HEK293 (cell line): ENCODE data around the gene BCDIN3D.

Experiments used
- CTCF ChIA-PET: fragments of 350-600 bp; formaldehyde crosslinking; extraction: SDS; loops from one replicate; lab custom pipeline; 2021; ENCODE audit warnings: antibody characterized with exemption; lab: Yijun Ruan, JAX
- POLR2A ChIA-PET: fragments of 300-600 bp; formaldehyde crosslinking; extraction: SDS; loops from one replicate; lab custom pipeline; 2020; ENCODE audit warnings: antibody characterized with exemption, inconsistent platforms; lab: Yijun Ruan, JAX
- H3K27ac ChIP-seq: fragments of 200-500 bp; sonication (Bioruptor generic); 2 replicates; pipeline ENCODE4 v1.5.1; 2014; ENCODE audit warnings: low read depth, low read length, control low read depth, inconsistent platforms; ENCODE audit errors: extremely low read depth
- H3K36me3 ChIP-seq, 2 experiments: fragments of 200-500 bp in 1 of 2; sonication (Bioruptor generic) in 1 of 2; 1 replicate in 1 of 2; 2 replicates in 1 of 2; pipeline ENCODE4 v1.5.1; 2014 to 2017; ENCODE audit warnings: inconsistent platforms in 2 of 2, low read length in 2 of 2; ENCODE audit not compliant: control insufficient read depth in 2 of 2, insufficient read depth in 1 of 2
- H3K4me1 ChIP-seq: fragments of 200-500 bp; sonication (Bioruptor generic); 2 replicates; pipeline ENCODE4 v1.5.1; 2014; ENCODE audit warnings: mild to moderate bottlenecking, low read length, inconsistent platforms; ENCODE audit not compliant: control insufficient read depth, insufficient read depth
- H3K4me3 ChIP-seq: 2 replicates; pipeline ENCODE4 v1.5.1; 2011; ENCODE audit warnings: low read depth, mild to moderate bottlenecking, control low read depth, low read length, moderate library complexity
- H3K9me3 ChIP-seq: fragments of 200-500 bp; sonication (Bioruptor generic); 2 replicates; pipeline ENCODE4 v1.5.1; 2014; ENCODE audit warnings: low read depth, low read length, inconsistent platforms; ENCODE audit not compliant: control insufficient read depth, insufficient read depth
- KLF8 ChIP-seq: fragments of 450-650 bp; formaldehyde crosslinking; IDR thresholded peaks from 2 replicates; pipeline ENCODE4 v1.5.1; 2016; ENCODE audit warnings: missing biosample characterization, missing genetic modification characterization
- WT1 ChIP-seq: fragments of 450-650 bp; formaldehyde crosslinking; IDR thresholded peaks from 2 replicates; pipeline ENCODE4 v1.5.1; 2016; ENCODE audit warnings: missing biosample characterization, missing genetic modification characterization
- ZBTB21 ChIP-seq: fragments of 450-650 bp; formaldehyde crosslinking; IDR thresholded peaks from 2 replicates; pipeline ENCODE4 v1.5.1; 2017; ENCODE audit warnings: missing biosample characterization, missing genetic modification characterization
- ZIC2 ChIP-seq: fragments of 450-650 bp; formaldehyde crosslinking; IDR thresholded peaks from 2 replicates; pipeline ENCODE4 v1.5.1; 2016; ENCODE audit warnings: missing biosample characterization, missing genetic modification characterization
- ZNF132 ChIP-seq: fragments of 450-650 bp; formaldehyde crosslinking; IDR thresholded peaks from 2 replicates; pipeline ENCODE4 v1.5.1; 2017; ENCODE audit warnings: missing biosample characterization, missing genetic modification characterization, borderline replicate concordance
- ZNF148 ChIP-seq: fragments of 450-650 bp; formaldehyde crosslinking; IDR thresholded peaks from 2 replicates; pipeline ENCODE4 v1.5.0; 2017; ENCODE audit warnings: missing biosample characterization, missing genetic modification characterization, borderline replicate concordance
- ZNF157 ChIP-seq: fragments of 450-650 bp; formaldehyde crosslinking; IDR thresholded peaks from 2 replicates; pipeline ENCODE4 v1.5.1; 2016; ENCODE audit warnings: missing biosample characterization, missing genetic modification characterization
- ZNF174 ChIP-seq: fragments of 450-650 bp; formaldehyde crosslinking; IDR thresholded peaks from 2 replicates; pipeline ENCODE4 v1.5.0; 2017; ENCODE audit warnings: missing biosample characterization, mild to moderate bottlenecking, missing genetic modification characterization
- ZNF221 ChIP-seq: fragments of 450-650 bp; formaldehyde crosslinking; IDR thresholded peaks from 2 replicates; pipeline ENCODE4 v1.5.1; 2017; ENCODE audit warnings: missing biosample characterization, missing genetic modification characterization, borderline replicate concordance
- ZNF366 ChIP-seq: fragments of 450-650 bp; formaldehyde crosslinking; conservative IDR thresholded peaks from 2 replicates; pipeline ENCODE4 v1.5.1; 2016; ENCODE audit warnings: missing biosample characterization, missing genetic modification characterization
- ZNF48 ChIP-seq: fragments of 450-650 bp; formaldehyde crosslinking; IDR thresholded peaks from 2 replicates; pipeline ENCODE4 v1.5.1; 2016; ENCODE audit warnings: missing biosample characterization, missing genetic modification characterization
- ZNF529 ChIP-seq: fragments of 450-650 bp; formaldehyde crosslinking; IDR thresholded peaks from 2 replicates; pipeline ENCODE4 v1.5.1; 2017; ENCODE audit warnings: missing genetic modification characterization, missing biosample characterization; ENCODE audit not compliant: insufficient replicate concordance
- ZNF548 ChIP-seq: fragments of 450-650 bp; formaldehyde crosslinking; IDR thresholded peaks from 2 replicates; pipeline ENCODE4 v1.5.1; 2016; ENCODE audit warnings: missing biosample characterization, missing genetic modification characterization
- ZNF596 ChIP-seq: fragments of 450-650 bp; IDR thresholded peaks from 2 replicates; pipeline ENCODE4 v1.5.0; 2018; ENCODE audit warnings: missing biosample characterization, mild to moderate bottlenecking, missing genetic modification characterization, moderate library complexity
- ZNF629 ChIP-seq: fragments of 450-650 bp; formaldehyde crosslinking; IDR thresholded peaks from 2 replicates; pipeline ENCODE4 v1.5.1; 2017; ENCODE audit warnings: missing biosample characterization, missing genetic modification characterization
- ZNF654 ChIP-seq: fragments of 450-650 bp; formaldehyde crosslinking; IDR thresholded peaks from 2 replicates; pipeline ENCODE4 v1.5.1; 2016; ENCODE audit warnings: low read depth, missing biosample characterization, missing genetic modification characterization
- ZNF707 ChIP-seq: fragments of 450-650 bp; formaldehyde crosslinking; IDR thresholded peaks from 2 replicates; pipeline ENCODE4 v1.5.1; 2016; ENCODE audit warnings: missing biosample characterization, missing genetic modification characterization
- ZNF76 ChIP-seq: fragments of 450-650 bp; formaldehyde crosslinking; IDR thresholded peaks from 2 replicates; pipeline ENCODE4; 2016; ENCODE audit warnings: low read depth, missing biosample characterization, missing genetic modification characterization, borderline replicate concordance
- ZNF830 ChIP-seq: fragments of 450-650 bp; IDR thresholded peaks from 2 replicates; pipeline ENCODE4 v1.5.0; 2018; ENCODE audit warnings: missing biosample characterization, missing genetic modification characterization, low read depth, mild to moderate bottlenecking, moderate library complexity
- ZNF843 ChIP-seq: fragments of 450-650 bp; formaldehyde crosslinking; IDR thresholded peaks from 2 replicates; pipeline ENCODE4 v1.5.1; 2016; ENCODE audit warnings: missing biosample characterization, missing genetic modification characterization
- ZSCAN30 ChIP-seq: fragments of 450-650 bp; IDR thresholded peaks from 2 replicates; pipeline ENCODE4 v1.5.1; 2018; ENCODE audit warnings: missing biosample characterization, mild to moderate bottlenecking, missing genetic modification characterization, moderate library complexity
- TF ChIP-seq, protein P1 (sequence below): fragments of 450-650 bp; formaldehyde crosslinking; IDR thresholded peaks from 2 replicates; pipeline ENCODE4 v1.5.1; 2016; ENCODE audit warnings: missing biosample characterization, missing genetic modification characterization
- TF ChIP-seq, protein P2 (sequence below): fragments of 450-650 bp; formaldehyde crosslinking; IDR thresholded peaks from 2 replicates; pipeline ENCODE4 v1.5.1; 2016; ENCODE audit warnings: missing biosample characterization, missing genetic modification characterization

Gene BCDIN3D

DNA sequence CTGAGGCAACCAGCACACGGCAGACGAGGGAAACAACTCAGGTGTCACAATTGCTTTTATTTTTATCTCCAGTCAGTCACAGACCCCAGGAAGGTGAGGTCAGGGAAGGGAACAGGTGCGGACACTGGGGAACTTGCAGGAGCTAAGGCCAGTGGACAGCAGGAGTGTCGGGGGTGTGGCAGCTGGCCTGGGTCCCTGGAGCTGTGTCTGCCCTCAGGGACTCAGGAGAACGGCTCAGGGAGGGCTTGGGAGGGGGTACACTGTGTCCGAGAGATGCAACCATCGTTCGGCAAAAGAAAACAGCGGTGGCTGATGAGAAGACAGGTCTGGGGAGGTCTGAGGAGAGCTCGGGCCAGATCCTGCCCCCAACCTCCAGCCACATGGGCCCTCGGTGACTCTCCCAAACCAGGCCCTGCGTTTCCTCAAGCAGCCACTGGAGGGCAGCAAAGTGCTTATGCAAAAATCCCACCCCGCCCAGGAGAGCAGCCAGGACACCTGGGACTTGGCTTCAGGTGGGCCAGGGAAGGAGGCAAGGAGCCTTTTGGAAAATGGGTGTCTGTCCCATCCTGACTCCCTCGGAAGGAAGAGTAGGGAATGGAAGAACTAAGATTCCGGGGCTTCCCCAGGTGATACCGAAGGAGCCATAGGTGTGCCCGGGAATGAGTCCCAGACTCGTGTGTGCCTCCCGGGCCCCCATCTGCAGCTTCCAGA lies 24.1 kb upstream of the BCDIN3D start (continued):
- TF ChIP-seq ZNF707 (tag by site-specific recombination) (no peak), ZNF366 (tag by site-specific recombination) (no peak), ZSCAN30 (0 out of 2 replicates have a peak, but pooled peaks have one; percentile 13), WT1 (tag by site-specific recombination) (no peak)
- TF ChIP-seq, protein P1, sequence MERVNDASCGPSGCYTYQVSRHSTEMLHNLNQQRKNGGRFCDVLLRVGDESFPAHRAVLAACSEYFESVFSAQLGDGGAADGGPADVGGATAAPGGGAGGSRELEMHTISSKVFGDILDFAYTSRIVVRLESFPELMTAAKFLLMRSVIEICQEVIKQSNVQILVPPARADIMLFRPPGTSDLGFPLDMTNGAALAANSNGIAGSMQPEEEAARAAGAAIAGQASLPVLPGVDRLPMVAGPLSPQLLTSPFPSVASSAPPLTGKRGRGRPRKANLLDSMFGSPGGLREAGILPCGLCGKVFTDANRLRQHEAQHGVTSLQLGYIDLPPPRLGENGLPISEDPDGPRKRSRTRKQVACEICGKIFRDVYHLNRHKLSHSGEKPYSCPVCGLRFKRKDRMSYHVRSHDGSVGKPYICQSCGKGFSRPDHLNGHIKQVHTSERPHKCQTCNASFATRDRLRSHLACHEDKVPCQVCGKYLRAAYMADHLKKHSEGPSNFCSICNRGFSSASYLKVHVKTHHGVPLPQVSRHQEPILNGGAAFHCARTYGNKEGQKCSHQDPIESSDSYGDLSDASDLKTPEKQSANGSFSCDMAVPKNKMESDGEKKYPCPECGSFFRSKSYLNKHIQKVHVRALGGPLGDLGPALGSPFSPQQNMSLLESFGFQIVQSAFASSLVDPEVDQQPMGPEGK (tag by site-specific recombination) = peak; percentile 28; the same call in 1 of the 2 replicates
- TF ChIP-seq, all 188 proteins: peak for 11

GRCh38 chr12:49865782-49866135 lies 22.9 kb upstream of the BCDIN3D start:
- H3K36me3 ChIP-seq = no peaks in the 10 kb centered on the region
- H3K27ac ChIP-seq = no peak overlapping the region
- no peak for TF ChIP-seq ZNF596 (tag by site-specific recombination)
- no peak for TF ChIP-seq ZNF174 (tag by site-specific recombination)
- no peak for TF ChIP-seq ZBTB21 (tag by site-specific recombination)
- TF ChIP-seq KLF8 (tag by site-specific recombination) = no peak
- no peak for TF ChIP-seq ZNF707 (tag by site-specific recombination)
- TF ChIP-seq, protein P2, sequence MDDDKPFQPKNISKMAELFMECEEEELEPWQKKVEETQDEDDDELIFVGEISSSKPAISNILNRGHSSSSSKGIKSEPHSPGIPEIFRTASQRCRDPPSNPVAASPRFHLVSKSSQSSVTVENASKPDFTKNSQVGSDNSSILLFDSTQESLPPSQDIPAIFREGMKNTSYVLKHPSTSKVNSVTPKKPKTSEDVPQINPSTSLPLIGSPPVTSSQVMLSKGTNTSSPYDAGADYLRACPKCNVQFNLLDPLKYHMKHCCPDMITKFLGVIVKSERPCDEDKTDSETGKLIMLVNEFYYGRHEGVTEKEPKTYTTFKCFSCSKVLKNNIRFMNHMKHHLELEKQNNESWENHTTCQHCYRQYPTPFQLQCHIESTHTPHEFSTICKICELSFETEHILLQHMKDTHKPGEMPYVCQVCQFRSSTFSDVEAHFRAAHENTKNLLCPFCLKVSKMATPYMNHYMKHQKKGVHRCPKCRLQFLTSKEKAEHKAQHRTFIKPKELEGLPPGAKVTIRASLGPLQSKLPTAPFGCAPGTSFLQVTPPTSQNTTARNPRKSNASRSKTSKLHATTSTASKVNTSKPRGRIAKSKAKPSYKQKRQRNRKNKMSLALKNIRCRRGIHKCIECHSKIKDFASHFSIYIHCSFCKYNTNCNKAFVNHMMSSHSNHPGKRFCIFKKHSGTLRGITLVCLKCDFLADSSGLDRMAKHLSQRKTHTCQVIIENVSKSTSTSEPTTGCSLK (tag by site-specific recombination) = no peak
- TF ChIP-seq ZNF76 (tag by site-specific recombination) = no peak
- TF ChIP-seq ZNF529 (tag by site-specific recombination) = no peak
- TF ChIP-seq ZNF221 (tag by site-specific recombination) = no peak
- no peak for TF ChIP-seq ZNF843 (tag by site-specific recombination)
- no peak for TF ChIP-seq ZNF629
- no peak for TF ChIP-seq ZNF654 (tag by site-specific recombination)
- no peak for TF ChIP-seq ZSCAN30
- ChIA-PET CTCF (interaction anchor here (0.6 to 6.1 kb wide), 13 partner anchors 13 to 224 kb away, joined by 3 to 99 read pairs (median 7); no protein-coding TSS in a partner anchor), POLR2A (no interaction called here)
- H3K4me1 ChIP-seq = peaks cover 14% of the 10 kb centered on the region
- H3K9me3 ChIP-seq = no peaks in the 10 kb centered on the region
- H3K4me3 ChIP-seq = no peak overlapping the region

GRCh38 chr12:49865109-49865781 lies 22.3 kb upstream of the BCDIN3D start:
- Histone ChIP-seq H3K36me3 (no peaks in the 10 kb centered on the region), H3K9me3 (no peaks in the 10 kb centered on the region), H3K4me3 (no peak overlapping the region), H3K4me1 (peaks cover 14% of the 10 kb centered on the region), H3K27ac (no peak overlapping the region)
- TF ChIP-seq ZNF48 (no peak), ZNF148 (tag by site-specific recombination) (no peak), ZNF132 (tag by site-specific recombination) (no peak), ZNF157 (tag by site-specific recombination) (no peak), ZNF830 (tag by site-specific recombination) (no peak), ZIC2 (tag by site-specific recombination) (0 out of 2 replicates have a peak, but pooled peaks have one; percentile 21), ZNF548 (tag by site-specific recombination) (peak; percentile 89)
- ChIA-PET POLR2A (no interaction called here), CTCF (interaction anchor here (0.6 to 6.1 kb wide), 13 partner anchors 15 to 223 kb away, joined by 3 to 99 read pairs (median 7); no protein-coding TSS in a partner anchor)
